ENCODE results near the gene AGBL1.

The AGBL1 gene

DNA sequence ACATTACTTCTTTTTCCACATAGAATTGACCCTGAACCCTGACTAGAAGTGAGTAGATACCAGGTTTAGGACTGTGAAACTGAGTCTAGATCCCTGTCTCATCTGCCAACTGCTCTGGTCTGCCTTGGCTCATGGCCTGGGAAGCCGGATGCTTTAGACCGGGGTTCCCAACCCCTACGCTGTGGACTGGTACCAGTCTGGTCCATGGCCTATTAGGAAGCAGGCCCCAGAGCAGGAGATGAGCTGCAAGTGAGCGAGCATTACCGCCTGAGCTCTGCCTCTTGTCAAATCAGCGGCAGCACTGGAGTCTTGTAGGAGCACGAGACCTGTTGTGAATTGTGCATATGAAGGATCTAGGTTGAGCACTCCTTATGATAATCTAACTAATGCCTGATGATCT lies 734.2 kb downstream of the AGBL1 start:
- no peak for DNase-seq (ENCODE audit: low read depth)

DNA sequence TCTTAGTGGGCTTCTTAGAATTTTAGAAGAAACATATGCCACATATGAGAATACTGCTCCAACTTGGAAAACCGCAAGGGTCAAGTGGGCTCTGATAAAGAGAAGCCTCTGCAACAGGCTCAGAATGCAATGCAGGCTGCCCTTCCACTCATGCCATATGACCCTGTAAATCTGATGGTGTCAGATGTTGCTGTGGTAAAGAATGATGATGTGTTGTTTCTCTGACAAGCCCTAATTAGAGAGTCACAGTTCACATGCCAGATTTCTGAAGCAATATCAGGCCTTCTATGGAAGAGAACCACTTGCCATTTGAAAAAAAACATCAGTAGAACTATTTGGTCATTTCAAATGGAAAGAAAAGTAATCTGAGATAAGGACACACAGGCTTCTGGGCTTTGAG lies 749.6 kb downstream of the AGBL1 start:
- DNase-seq (ENCODE audit: low read depth): no peak

DNA sequence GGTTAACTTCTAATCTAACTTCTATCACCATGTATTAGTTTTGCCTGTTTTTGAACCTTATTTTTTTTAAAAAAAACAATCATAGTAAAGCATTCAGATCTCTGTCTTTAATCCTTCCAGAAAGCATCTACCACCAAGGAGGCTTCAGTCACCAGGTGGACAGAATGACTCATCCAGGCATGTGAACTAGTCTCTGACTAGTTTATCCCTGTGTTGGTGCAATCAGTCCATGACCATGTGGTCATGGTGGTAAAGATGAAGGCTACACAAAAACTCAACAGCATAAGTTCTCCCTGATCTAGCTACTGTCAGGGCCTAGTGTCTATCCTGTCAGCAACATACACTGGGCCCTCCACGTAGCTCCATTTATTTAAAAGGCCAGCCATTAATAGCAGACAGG lies 750.6 kb downstream of the AGBL1 start:
- DNase-seq (ENCODE audit: low read depth): no peak

DNA sequence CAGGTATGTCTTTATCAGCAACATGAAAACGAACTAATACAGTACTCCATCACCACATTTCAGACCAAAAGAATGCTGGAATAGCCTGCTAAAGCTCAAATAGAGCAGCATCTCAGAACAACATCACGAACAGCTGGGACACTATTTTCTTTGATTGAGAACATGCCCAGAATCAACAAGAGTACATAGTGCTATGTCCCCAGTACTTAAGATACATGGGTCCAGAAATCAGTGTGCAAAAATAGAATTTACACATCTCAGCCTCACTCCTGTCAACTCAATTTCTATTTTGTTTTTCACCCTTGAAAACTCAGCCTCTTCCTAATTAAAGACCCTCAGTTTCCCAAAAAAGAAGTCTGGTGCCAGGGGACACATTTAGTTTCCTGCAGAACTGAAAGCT lies 753.9 kb downstream of the AGBL1 start:
- DNase-seq (ENCODE audit: low read depth): no peak

DNA sequence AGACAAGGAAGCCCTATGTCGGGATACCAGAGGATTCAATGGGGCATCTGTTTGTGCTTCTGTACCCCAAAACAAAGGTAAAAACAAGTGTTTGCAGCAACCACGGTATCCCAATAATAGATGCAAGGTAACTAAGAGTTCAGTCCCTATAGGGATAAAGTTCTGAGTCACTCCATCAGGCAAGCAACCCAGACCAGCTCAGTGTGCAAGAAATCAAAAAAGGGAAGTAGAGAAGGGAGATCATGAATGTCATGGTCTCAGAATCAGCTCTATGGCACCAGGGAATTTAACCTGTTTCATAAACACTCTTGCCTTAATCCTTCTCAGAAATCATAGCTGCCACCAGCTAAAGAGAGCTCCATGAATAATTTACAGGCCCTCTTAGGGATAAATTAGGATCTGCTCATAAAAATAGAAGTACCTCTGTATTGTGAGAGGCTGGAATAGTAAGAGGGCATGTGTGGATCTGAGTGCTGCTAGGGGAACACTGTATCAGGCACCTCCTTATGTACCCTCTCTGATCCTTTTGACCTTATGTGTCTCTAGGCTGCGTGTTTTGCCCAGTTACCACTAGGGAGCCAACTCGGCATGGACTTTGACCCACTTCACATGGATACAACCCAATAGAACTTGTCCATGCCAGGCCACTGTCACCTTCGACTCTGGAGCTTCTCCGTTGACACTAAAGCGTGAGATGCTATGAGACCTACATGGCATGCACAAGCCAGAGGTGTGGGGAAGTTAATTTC lies 754.6 kb downstream of the AGBL1 start:
- no peak for DNase-seq (ENCODE audit: low read depth)

DNA sequence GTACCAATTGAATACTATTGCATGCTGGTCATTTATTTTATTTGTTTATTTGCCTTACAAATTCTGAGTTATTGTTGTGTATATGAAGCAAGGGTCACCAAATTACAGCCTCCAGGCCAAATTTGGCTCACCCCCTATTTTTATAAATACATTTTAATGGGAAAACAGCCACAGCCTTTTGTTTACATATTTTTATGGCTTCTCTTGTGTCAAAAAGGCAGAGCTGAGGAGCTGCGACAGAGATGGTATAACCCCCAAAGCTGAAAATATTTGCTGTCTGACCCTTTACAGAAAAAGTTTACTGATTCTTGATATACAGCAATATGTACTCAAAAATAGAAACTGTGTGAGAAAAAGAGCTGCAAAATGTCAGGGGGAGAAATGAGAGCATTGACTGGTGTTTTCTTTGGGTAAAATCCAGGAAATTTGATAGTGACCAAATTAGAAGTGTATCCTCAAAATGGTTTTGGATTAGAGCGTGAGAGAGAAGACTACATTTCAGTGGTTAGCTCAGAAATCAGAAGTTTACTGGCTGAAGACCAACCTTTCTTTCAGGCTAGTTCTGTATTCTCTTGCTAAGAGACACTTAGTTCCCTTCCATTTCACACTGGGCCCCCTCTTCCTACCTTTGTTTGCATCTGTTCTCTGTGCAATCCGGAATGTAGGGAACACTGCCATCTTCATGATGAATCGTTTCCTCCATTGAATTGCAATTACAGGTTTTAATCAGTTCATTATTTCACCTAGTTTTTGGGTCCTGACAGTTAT lies 757.8 kb downstream of the AGBL1 start:
- no peak for DNase-seq (ENCODE audit: low read depth)

DNA sequence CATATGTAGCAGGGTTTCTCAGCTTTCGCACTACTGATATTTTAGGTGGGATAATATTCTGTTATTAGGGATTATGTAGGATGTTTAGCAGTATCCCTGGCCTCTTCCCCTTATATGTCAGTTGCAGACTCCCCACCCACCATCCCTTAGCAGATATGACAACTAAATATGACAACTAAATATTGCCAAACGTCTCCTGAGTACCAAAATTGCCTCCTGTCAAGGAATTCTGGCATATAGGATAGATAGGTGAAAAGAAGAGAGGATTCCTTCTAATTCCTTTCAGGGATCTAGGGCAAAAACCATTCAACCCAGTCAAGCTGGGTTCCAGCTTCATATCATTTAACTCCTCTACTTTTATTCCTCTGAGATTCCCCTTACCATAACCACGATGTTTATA lies 759.8 kb downstream of the AGBL1 start:
- DNase-seq (ENCODE audit: low read depth): no peak

DNA sequence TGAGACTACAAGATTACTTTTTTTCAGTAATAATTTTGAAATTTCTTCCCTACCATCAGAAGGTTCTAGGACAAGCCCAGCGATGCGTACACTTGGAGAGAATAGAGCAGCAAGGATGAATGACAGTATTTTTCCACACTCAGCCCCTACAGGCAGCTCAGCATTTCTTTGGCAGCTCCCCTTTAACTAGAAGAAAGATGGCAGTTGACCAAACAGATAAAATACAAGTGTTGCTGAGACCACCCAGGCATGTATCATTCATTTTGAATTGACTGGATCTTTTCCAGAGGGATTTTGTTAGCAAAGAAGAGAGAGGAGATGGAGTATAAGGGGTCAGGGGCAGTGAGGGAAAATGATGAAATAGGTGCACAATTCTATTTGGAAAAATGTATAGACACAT lies 761.3 kb downstream of the AGBL1 start:
- no peak for DNase-seq (ENCODE audit: low read depth)

DNA sequence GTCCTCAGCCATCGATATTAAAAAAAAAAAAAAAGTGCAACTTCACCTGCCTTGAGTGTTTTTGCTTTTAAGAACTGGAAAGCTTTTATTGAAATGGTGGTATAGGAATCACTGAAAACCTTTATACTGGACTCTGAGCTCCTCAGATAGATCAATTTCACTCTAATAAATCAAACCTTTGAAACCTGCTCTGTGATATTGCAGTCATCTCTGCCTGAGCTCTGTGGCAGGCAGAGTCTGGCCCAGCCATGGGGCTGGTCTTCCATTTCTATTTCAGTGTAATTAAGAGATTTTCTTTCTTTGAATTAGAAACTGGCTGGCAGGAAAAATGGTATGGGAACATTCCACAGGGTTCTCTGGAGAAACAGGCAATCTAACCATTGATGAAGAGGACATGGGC lies 762.5 kb downstream of the AGBL1 start:
- no peak for DNase-seq (ENCODE audit: low read depth)

DNA sequence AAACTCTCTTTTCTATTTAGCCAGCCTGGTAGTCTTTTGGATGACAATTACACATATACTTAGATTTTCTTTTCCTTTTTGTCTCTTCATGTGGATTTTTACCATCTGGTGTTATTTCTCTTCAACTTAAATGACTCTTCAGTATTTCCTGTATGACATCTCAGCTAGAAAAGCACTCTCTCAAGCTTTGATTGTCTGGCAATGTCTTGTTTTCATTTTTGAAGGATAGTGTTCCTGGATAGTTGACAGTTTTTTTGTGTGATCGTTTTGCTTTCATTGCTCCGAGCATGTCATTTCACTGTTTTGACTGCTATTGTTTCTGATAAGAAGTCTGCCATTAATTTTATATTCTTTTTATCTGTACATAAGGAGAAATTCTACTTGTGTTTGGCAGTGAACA lies 766.4 kb downstream of the AGBL1 start:
- DNase-seq (ENCODE audit: low read depth): no peak

DNA sequence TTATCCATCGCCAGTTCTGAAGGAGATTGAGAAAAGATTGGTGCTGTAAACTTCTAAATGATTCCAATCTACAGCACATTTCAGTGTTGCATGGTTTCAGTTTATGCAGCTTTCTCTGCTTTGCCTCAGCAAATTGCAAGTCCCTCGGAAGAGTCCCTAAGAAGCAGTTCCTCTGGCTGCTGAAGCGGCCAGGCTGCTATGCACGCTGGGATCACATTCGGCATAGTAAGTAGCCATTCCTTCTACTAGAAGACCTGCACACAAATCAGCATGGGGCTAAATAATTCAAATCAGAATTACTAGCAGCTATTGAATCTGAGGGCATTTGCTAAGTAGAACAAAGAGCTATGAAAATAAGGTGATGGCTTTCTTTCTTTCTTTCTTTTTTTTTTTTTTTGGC lies 769.5 kb downstream of the AGBL1 start:
- DNase-seq (ENCODE audit: low read depth): no peak

DNA sequence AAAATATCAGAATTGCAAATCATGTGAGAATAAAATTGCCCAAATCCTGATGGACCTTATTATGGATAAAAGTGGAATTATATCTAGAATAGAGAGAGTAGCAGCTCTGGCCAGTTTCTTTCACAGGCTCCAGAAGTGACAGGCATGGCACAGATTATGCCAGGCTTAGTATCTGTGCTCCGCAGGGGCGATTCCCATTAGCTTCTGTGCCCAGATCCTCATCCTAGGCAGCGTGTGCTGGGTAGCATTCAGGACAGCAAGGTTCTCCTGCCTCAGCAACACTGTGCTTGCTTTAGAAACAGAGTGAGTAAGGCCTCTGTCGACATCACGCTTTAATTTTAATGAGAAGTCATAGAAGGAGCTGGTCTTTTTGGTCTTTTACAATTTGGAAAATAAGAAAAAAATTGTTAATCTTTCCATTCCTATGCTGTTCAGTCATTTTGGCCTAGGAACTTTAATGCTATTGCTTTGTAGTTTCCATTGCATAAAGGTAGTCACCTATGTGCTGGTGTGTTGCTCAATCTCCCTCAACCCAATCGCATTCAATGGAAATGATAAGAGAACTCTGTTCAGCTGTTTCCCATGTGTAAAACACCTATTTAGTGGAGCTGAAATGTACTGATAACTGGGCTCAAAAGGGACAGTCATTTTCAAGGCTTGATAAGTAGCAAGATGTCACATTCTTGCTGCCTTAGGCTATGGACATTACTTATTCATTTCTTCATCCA lies 770.1 kb downstream of the AGBL1 start:
- no peak for DNase-seq (ENCODE audit: low read depth)

DNA sequence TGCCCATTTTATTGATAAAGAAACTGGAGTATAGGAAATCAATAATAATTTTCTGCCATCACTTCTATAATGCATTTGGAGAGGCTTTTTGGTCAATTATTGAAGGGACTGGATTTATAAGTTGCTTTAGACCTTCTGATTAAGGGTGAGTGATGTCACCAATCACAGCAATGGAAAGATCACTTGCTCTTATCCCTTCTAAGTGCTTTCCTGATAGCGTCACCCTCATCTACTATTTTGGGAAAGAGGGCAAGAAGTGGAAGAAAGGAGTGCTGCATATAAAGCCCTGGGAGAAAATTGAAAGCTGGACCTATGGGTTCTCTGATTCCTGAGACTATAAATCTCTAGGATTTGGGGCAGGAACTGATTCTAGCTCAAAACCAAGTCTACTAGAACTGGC lies 771.3 kb downstream of the AGBL1 start:
- no peak for DNase-seq (ENCODE audit: low read depth)

DNA sequence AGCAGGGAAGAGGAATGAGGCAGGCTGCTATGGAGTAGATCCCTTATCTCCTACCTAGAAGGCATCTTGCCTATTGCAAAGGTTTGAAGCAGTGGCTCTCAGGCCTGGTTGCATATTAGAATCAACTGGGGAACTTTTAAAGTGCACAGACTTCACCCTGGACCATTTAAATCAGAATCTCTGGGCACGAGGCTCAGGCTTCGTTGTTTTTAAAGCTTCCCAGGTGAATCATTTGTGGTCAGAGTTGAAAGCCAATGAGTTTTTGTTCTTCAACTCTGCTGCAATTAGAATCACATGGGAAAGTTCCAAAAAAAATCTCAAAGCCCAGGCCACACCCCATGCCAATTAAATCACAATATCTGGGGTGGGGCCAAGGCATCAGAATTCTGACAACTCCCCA lies 773.1 kb downstream of the AGBL1 start:
- no peak for DNase-seq (ENCODE audit: low read depth)

DNA sequence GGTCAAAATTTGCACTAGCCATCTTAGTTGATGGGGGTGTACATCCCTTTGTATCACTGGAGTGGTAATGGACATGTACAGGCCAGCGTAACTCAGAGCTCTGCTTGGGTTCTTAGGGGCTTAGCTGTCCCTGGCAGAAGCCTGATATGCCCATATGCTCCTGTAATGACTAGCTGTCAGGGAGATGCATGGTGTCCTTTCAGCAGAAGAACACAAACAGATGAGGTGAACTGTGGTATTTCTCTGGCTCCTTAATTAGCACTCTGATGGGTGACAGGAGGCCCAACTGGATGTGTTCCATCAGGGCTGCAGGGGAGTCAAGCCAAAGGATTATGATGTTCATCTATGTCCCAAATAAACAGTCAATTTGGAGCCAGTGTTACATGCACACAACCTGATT lies 774.5 kb downstream of the AGBL1 start:
- no peak for DNase-seq (ENCODE audit: low read depth)

DNA sequence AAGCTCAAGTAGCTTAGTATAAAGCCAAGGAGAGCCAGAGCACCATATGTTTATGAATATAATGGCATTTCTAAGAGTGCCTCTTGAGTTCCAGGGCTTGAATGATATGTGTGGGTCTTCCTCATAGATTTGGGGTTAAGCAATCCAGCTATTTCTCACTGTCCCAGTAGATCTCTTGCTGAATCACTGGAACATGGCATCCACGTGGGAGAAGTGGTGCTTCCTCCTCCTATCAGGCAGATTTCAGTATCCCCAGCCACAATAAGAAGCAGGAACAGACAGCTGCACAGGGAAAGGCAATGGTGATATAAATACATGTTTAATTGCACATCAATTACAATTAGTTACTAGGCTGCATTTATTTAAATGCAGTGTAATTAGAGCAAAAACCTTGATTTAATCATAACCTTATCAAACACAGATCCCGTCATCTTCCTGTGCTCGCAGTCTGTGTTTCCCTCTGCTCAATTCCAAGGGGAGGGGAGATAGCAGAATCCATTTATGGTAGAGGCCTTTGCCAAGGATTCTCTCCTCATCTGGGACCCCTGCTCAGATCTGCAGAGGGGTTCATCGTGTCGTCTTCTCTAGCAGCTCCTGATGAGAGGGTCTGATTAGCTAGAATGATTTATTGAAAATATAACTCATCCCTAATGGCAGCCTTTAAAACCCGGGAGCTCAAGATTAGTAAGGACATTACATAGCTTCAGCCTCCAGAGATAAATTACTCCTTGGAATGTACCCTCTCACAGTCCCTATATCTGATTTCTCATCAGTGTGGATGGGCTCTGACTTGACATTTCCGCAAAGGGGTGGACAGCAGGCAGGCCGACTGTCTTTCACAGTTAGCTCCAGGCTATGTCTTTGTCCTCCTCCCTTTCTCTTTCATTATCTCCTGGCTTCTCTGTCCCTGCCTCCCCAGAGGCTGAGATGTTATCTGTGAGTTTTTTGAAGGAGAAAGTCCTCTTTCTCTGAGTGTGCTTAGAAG lies 775.9 kb downstream of the AGBL1 start:
- DNase-seq (ENCODE audit: low read depth): no peak

DNA sequence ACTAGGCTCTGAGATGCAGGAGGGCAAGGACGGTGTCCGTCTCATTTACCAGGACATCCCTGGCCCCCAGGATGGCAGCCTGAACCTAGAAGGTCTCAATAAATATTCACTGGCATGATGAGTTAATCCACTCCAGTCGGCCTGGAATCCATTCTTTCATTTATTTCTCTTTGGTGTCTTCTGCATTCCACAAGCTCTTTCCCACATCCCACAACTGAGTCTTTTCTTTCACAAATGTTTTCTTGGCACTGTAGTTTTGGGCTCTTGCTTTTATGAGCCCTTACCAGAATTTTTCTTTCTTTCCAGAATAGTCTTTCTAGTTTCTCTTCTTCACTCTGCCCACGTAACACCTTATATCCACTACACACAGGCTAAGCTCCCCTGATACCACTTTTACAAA lies 778.0 kb downstream of the AGBL1 start:
- no peak for DNase-seq (ENCODE audit: low read depth)

DNA sequence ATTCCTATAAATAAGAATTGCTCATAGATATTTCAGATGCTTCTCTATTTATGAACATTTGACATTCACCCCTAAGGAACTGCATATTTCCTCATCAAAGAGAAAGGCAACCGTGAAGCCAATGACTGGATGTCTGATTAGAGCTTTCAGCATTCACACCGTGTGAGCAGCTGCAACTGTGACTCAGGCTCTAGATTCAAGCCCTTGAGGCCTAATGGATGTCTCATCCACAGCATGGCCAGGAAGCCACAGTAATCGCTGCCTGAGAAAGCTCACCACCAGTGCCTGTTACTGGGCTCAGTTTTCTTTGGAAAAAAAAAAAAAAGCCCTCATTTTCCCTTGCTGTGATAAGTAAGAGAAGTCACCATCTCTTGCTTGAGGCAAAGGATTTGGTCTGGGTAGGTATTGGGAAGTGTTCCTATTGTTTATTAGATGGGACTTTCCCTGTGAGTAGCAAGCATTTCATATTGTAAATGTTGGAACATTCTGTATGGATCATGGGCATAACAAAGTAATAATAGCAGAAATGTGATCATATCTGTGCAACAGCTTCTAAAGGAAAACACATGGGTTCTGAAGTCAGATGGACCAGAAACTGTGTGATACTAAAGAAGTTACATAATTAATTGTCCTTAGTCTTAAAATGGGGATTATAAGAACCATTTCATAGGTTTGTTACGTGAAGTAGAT lies 783.7 kb downstream of the AGBL1 start:
- DNase-seq (ENCODE audit: low read depth): peak; percentile 31

DNA sequence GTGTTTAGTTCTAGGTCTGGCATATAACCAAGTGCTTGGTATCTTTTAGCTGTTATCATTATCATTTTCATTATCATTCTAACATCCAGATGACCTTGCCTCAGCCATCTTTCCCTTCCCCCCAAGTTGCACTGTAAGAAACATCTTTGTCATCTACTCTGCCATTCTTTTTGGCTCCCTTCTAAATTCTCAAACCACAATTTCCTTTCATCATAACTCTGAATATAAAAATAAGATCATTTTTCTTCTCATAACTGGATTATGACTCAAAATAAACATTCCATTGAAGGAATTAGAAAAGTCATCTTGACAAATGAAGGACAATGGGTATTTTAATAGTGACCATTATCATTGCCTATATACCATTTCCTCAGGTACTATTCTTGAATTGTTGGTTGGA lies 786.2 kb downstream of the AGBL1 start:
- DNase-seq (ENCODE audit: low read depth): no peak

DNA sequence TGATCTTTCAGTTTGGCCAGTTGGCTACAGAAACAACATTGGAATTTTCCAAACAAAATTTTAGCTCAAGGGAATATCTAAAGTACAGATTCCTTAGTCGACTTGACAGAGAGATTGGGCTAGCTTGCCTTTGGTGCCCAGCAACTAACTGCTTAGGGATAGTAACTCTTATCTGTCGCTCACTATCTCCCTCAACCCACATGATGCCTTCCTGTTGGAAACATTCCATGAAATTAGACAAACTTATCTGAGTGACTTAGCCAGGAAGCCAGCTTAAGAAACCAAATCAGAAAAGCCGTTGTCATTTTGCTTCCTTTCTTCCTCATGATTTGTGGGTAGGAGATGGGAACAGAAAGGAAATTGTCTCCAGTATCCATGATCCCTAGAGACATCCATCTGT lies 791.2 kb downstream of the AGBL1 start:
- no peak for DNase-seq (ENCODE audit: low read depth)

DNA sequence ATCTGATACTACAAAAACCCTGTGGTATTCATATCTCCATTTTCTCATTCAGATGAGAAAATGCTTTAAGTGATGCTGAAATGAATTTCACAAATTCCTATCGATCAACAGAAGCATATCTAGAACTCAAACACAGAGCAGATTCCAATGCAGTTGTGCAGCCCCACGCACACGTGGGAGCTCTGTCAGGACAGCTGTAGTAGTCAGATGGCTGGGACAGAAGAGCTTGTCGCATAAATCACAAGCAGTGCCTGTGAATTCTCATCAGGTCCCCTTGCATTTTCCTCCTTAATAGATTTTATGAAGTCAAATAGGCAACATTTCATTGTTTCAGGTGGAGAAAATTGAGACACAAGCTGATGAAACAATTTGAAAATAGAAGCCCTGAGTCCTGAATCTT lies 792.3 kb downstream of the AGBL1 start:
- no peak for DNase-seq (ENCODE audit: low read depth)

All from iris pigment epithelial cell (primary cell).